Keratinocyte (primary cell): ENCODE measurements around the gene GRIA1. TPM values are rescaled to one million over a fixed set of nuclear protein-coding genes. Genes with fewer than 3 reads are reported as not detected.

Source experiments
- DNase-seq: peaks from one replicate; pipeline ENCODE4 v3.0.0-alpha.2; 2011; ENCODE audit warnings: low read depth, missing footprints, low spot score
- FAIRE-seq: peaks from 2 replicates; lab custom pipeline; 2011; peaks lifted over from hg19 to GRCh38; lab: Jason Lieb, UNC
- H2AFZ ChIP-seq: 2 replicates; pipeline ENCODE4 v1.6.0; 2012; ENCODE audit warnings: low read length, control low read depth, inconsistent platforms; ENCODE audit not compliant: control insufficient read depth
- H3K27ac ChIP-seq: 2 replicates; pipeline ENCODE4 v1.5.1; 2011; ENCODE audit warnings: low read length; ENCODE audit not compliant: control insufficient read depth, insufficient read depth
- H3K27me3 ChIP-seq: 3 replicates; pipeline ENCODE4 v1.6.0; 2011; ENCODE audit warnings: low read length; ENCODE audit not compliant: control insufficient read depth, insufficient read depth; ENCODE audit errors: extremely low read depth
- H3K36me3 ChIP-seq, 2 experiments: 2 replicates in 1 of 2; 3 replicates in 1 of 2; pipeline ENCODE4 v1.5.1; 2011; ENCODE audit warnings: low read length in 2 of 2, mild to moderate bottlenecking in 1 of 2; ENCODE audit not compliant: control insufficient read depth in 2 of 2, insufficient read depth in 2 of 2; ENCODE audit errors: extremely low read depth in 1 of 2
- H3K4me1 ChIP-seq: 3 replicates; pipeline ENCODE4 v1.5.1; 2011; ENCODE audit warnings: low read length; ENCODE audit not compliant: control insufficient read depth, insufficient read depth; ENCODE audit errors: extremely low read depth
- H3K4me2 ChIP-seq: 3 replicates; pipeline ENCODE4 v1.6.0; 2011; ENCODE audit warnings: low read depth, low read length; ENCODE audit not compliant: control insufficient read depth, insufficient read depth; ENCODE audit errors: extremely low read depth
- H3K4me3 ChIP-seq, 3 experiments: fragments of 200-600 bp in 1 of 3; sonication (generic) in 1 of 3; 2 replicates in 2 of 3; 3 replicates in 1 of 3; pipeline ENCODE4 v1.5.1; 2011 to 2016; ENCODE audit warnings: low read length in 3 of 3, mild to moderate bottlenecking in 3 of 3, control low read depth in 2 of 3, inconsistent platforms in 1 of 3, low read depth in 1 of 3, mixed read lengths in 1 of 3, mixed run types in 1 of 3, moderate library complexity in 1 of 3; ENCODE audit not compliant: control insufficient read depth in 2 of 3, insufficient read depth in 2 of 3; ENCODE audit errors: extremely low read depth in 1 of 3
- H3K79me2 ChIP-seq: 2 replicates; pipeline ENCODE4 v1.6.0; 2012; ENCODE audit warnings: low read length; ENCODE audit not compliant: control insufficient read depth, insufficient read depth
- H3K9ac ChIP-seq: 3 replicates; pipeline ENCODE4 v1.6.0; 2011; ENCODE audit warnings: low read length; ENCODE audit not compliant: control insufficient read depth, insufficient read depth; ENCODE audit errors: extremely low read depth
- H3K9me1 ChIP-seq: 3 replicates; pipeline ENCODE4 v1.6.0; 2011; ENCODE audit warnings: low read length; ENCODE audit not compliant: control insufficient read depth, insufficient read depth; ENCODE audit errors: extremely low read depth
- H3K9me3 ChIP-seq: 2 replicates; pipeline ENCODE4 v1.5.1; 2012; ENCODE audit warnings: low read depth, low read length; ENCODE audit not compliant: control insufficient read depth
- H4K20me1 ChIP-seq: 3 replicates; pipeline ENCODE4 v1.6.0; 2011; ENCODE audit warnings: low read length; ENCODE audit not compliant: control insufficient read depth, insufficient read depth; ENCODE audit errors: extremely low read depth
- CTCF ChIP-seq, 3 experiments: IDR thresholded peaks in 1 of 3; conservative IDR thresholded peaks in 1 of 3; optimal IDR thresholded peaks in 1 of 3; 2 replicates in 2 of 3; 3 replicates in 1 of 3; pipeline versions ENCODE3 to v1.5.1; 2011; ENCODE audit warnings: low read length in 3 of 3, mild to moderate bottlenecking in 3 of 3, moderate library complexity in 2 of 3, control low read depth in 1 of 3, inconsistent platforms in 1 of 3; ENCODE audit not compliant: insufficient read depth in 2 of 3; ENCODE audit errors: extremely low read depth in 1 of 3
- EZH2 ChIP-seq: IDR thresholded peaks from one replicate; pipeline ENCODE4 v1.6.1; 2012; ENCODE audit warnings: inconsistent platforms, mild to moderate bottlenecking, low read length, moderate library complexity
- dilution Hi-C: fragments of 300-500 bp; cut with MboI; formaldehyde crosslinking; loops from one replicate; pipeline ENCODE4 v1.7.0; 2020; ENCODE audit warnings: low sequenced_read_pairs; ENCODE audit not compliant: extremely low pct_ligation_motif_present
- polyA plus RNA-seq, 5 experiments: library from polyadenylated mRNA; depleted of rRNA in 3 of 5; stranded (reverse) in 3 of 5; stranded (forward) in 1 of 5; unstranded in 1 of 5; fragments of >200 nt; gene quantifications; 1 replicate in 1 of 5; 2 replicates in 3 of 5; 3 replicates in 1 of 5; pipeline versions ENCODE4 v1.2.1 to v1.2.3, GENCODE V29; 2011 to 2012; ENCODE audit warnings: missing spikeins in 2 of 5, low read depth in 1 of 5, low replicate concordance in 1 of 5

The GRIA1 gene
- polyA plus RNA-seq, 1 donor (not counting 4 experiments of a cell fraction or from before 2014, with no cell fraction given) = not detected

- DNase-seq (peak; percentile 25), FAIRE-seq (no peak)
- dilution Hi-C loops = no loop called here
- Histone ChIP-seq H4K20me1 (no peaks in the 10 kb centered on the region), H3K9me3 (no peaks in the 10 kb centered on the region), H3K79me2 (no peaks in the 10 kb centered on the region), H3K27me3 (no peaks in the 10 kb centered on the region), H3K27ac (no peak overlapping the region), H3K36me3 (no peaks in the 10 kb centered on the region), H3K4me2 (no peak overlapping the region), H2AFZ (no peak overlapping the region), H3K9ac (no peak overlapping the region), H3K4me3 (no peak overlapping the region), H3K9me1 (no peaks in the 10 kb centered on the region), H3K4me1 (no peaks in the 10 kb centered on the region)
- TF ChIP-seq EZH2 (no peak), CTCF (optimal IDR thresholded peaks at IDR 0.05 in 1 of 3, IDR thresholded peaks at IDR 0.05 in 1 of 3, conservative IDR thresholded peaks at IDR 0.05 in 1 of 3; ENCODE audit: extremely low read depth in 1 of 3, insufficient read depth in 2 of 3, low read length in 3 of 3) (no peak)
Observed at GRCh38 chr5:153654504-153655200, 164.2 kb downstream of the GRIA1 start.

- Histone ChIP-seq H3K27ac (no peak overlapping the region), H3K4me3 (no peak overlapping the region), H3K4me2 (no peak overlapping the region), H3K9ac (no peak overlapping the region), H3K9me3 (no peaks in the 10 kb centered on the region), H3K9me1 (no peaks in the 10 kb centered on the region), H3K79me2 (no peaks in the 10 kb centered on the region), H4K20me1 (no peaks in the 10 kb centered on the region), H3K4me1 (no peaks in the 10 kb centered on the region), H3K36me3 (no peaks in the 10 kb centered on the region), H2AFZ (no peak overlapping the region), H3K27me3 (no peaks in the 10 kb centered on the region)
- dilution Hi-C loops = no loop called here
- FAIRE-seq = no peak
- DNase-seq = no peak
- TF ChIP-seq EZH2 = no peak
- TF ChIP-seq CTCF (optimal IDR thresholded peaks at IDR 0.05 in 1 of 3, IDR thresholded peaks at IDR 0.05 in 1 of 3, conservative IDR thresholded peaks at IDR 0.05 in 1 of 3; ENCODE audit: extremely low read depth in 1 of 3, insufficient read depth in 2 of 3, low read length in 3 of 3) = no peak
Observed at GRCh38 chr5:153655201-153655510, 164.7 kb downstream of the GRIA1 start.
